CD4-positive, alpha-beta T cell treated with Interleukin-4 for 1 hour (primary cell): ENCODE data around the gene C11orf52.
"Not testable (repeated sequence)": the region's sequence is repeated elsewhere in the genome, so short reads cannot be mapped to it uniquely, and the experiment has no call there.

Experiments used
- DNase-seq, 2 donors: peaks; one replicate each; pipeline ENCODE4 v3.0.0-alpha.2; 2020 to 2022

The C11orf52 gene

DNA sequence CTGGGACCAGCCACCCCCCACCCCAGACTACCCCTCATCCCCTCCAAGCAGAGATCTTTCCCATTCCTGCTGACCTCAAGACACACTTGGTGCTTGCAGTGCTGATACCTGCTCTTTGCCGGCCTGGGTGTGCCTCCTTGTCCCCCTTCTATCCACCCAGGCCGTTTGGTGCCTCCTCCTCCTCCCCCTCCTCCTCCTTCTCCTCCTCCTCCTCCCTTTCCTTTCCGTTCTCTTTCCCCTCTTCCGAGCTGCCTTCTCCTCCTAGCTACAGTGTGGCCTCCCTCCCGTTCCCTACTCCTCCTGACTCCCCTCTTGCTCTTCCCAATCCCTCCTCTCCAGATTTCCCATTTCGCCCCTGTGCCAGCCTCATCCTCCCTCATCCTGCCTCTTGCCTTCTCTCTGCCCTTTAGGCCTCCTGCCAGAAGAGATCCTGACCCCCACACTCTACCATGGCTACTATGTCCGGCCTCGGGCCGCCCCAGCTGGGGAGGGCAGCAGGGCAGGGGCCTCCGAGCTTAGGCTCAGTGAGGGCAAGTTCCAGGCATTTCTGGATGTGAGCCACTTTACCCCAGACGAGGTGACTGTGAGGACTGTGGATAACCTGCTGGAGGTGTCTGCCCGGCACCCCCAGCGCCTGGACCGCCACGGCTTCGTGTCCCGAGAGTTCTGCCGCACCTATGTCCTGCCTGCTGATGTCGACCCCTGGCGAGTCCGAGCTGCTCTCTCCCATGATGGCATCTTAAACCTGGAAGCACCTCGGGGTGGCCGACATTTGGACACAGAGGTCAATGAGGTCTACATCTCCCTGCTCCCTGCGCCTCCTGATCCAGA, 5.5 kb upstream of the C11orf52 start:
- no peak for DNase-seq

DNA sequence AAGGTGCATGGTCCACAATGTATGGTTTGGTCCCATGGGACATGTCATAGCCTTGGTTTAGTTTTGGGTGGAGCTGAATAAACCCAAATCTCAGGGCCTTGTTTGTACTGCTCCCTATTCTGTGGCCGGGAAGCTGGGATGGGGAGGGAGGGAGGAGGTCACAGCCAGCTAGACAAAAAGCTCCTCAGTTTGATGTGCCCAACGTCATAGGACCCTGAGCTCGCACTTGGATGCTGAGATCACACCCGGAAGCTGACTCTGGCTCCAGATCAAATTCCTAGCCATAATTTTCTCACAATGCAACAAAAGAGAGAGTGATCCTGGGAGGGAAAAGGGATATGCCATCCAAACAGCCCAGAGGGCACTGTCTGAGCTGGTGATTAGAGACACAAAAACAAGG, 4.7 kb upstream of the C11orf52 start:
- no peak for DNase-seq

DNA sequence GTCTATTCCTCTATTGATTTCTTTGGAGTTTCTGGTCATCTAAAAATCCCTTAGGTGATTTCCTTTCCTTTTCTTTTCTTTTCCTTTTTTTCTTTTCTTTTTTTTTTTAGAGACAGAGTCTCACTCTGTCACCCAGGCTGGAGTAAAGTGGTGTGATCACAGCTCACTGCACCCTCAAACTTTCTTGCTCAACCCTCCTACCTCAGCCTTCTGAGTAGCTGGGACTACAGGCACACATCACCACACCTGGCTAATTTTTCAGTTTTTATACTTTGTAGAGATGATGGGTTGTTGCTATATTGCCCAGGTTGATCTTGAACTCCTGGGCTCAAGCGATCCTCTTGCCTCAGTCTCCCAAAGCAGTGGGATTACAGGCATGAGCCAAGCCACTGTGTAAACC, 1.9 kb upstream of the C11orf52 start:
- no peak for DNase-seq

DNA sequence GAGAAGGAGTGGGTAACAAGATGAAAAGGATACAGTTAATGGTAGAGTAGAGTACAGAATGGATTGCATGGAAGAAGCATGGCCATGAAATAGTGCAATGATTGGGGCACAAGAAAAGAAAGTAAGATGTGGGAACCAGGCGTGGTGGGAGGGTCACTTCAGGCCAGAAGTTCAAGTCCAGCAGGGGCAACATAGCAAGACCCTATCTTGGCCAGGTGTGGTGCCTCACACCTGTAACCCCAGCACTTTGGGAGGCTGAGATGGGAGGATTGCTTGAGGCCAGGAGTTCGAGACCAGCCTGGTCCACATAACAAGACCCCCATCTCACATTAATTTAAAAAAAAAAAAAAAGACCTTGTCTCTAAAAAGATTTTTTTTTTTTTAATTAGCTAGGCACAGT, 1.4 kb upstream of the C11orf52 start:
- DNase-seq: no peak

DNA sequence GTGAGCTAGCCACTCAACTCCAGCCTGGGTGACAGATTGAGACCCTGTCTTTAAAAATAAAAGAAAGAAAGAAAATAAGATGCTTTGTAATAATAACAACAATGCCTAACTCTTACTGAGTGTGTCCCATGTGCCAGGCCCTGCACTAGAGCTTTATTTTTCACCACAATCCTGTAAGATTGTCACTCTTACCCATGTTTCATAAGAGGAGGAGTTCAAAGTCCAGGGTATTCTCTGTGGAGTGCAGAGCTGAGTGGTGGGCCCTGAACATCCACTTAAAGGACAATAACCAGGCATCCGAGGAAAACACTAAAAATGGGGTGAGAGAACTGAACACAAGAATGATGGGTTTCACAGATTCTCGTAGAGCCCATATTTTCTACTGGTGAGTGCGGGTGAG, 925 bp upstream of the C11orf52 start:
- no peak for DNase-seq

DNA sequence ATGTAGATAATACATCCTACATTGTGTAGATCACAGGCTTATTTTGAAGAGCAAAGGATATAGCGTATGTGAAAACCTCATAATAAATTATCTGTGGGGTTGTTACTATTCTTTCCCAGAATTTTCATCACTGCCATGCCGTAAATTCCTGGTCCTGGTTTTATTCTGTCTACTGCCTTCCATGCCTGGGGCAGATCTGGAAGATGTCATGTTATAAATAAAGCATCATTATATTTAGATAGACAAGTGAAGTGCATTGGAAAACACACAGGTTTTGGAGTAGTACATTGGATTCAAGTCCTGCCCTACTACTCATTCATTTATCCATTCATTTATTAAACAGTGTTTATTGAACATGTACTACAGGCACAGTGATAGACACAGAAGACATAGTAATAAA, 2.2 kb downstream of the C11orf52 start:
- DNase-seq: no peak

DNA sequence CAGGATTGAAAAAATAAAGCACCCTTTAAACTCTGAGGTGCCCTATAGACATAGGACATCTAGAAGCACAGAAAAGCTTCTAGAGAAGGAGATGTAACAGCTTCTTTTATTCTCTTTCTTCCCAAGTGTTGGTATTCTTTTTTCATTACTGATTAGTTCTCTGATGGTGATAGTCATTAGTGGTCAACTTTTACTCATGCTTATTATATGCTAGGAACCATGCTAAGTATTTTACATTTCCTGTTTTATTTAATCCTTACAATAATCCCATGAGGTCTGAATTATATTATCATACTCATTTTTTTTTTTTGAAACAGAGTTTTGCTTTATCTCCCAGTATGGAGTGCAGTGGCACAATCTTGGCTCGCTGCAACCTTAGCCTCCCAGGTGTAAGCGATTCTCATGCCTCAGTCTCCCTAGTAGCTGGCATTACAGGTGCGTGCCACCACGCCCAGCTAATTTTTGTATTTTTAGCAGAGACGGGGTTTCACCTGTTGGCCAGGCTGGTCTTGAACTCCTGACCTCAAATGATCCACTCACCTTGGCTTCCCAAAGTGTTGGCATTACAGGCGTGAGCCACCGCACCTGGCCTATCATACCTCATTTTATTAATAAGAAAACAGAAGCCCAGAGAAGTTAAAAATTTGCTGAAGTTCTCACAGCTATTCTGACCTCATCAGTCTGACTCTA, 3.0 kb downstream of the C11orf52 start:
- DNase-seq: no peak

DNA sequence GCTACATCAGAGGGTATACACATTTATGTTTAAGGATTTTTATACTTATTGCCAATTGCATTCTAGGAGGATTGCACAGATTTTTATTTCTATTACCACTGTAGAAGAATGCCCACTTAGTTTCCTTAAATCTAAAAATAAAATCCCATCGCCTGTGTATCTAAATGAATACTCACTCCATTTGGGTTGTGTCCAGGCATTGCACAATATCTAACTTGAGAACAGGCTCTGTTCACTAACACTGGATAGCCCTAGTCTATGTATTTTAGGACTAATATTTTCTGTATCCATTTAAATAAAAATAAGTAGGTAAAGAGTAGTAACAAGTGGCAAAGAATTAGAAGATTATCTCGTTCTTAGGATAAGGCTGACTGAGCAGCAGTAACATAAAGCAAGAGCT, 4.1 kb downstream of the C11orf52 start:
- DNase-seq: no peak

DNA sequence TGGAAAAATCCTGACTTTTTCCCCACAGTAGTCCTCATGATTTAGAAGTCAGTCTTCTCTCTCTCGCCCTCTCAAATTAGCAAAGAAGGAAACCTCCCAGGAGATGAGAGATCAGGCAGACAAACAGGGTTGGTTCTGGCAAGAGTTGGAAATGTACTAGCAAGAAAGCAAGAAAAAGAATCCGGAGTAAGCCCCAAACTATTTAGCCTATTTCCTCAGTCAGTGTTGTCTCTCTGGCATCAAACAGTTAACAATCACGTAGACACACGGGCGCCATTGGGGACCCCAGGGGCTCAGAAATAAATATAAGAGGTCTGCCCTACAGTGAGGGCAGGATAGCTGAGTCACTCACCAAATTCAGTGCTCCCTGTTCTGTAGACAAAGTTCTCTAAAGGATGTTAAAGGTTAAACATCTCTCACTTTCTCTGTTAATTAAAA, 4.7 kb downstream of the C11orf52 start:
- DNase-seq: no peak

DNA sequence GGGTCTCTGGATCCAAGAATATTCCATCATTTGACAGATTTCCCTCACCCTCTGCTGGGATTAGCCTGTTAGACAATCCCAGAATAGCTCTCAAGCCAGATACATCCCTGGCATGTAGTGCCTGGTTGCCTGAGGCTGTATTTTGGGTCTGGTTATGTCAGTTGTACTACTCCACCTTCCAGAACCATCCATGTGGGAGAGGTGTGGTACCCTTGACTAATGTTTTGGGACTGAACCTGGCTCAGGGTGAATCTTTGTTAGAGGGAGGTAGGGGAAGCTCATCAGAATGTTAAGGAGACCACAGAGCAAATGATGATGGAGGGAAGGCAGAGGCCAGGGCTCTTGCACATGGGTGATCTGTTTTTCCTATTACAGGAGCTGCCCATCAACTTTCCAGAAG, 5.2 kb downstream of the C11orf52 start:
- DNase-seq: no peak

DNA sequence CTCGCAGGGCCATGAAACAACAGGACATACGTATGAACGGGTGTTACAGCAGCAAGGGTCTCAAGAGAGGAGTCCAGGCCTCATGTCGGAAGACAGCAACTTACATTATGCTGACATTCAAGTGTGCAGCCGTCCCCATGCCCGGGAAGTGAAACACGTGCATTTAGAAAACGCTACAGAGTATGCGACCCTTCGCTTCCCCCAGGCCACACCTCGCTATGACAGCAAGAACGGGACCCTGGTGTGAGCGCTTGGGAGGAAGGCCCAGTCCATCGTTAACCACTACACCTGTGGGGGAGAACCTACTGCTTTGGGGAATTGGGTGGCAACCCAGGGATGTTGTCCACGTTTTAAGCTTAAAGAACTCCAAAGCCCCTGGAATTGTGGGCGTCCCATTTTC, 7.2 kb downstream of the C11orf52 start:
- no peak for DNase-seq

DNA sequence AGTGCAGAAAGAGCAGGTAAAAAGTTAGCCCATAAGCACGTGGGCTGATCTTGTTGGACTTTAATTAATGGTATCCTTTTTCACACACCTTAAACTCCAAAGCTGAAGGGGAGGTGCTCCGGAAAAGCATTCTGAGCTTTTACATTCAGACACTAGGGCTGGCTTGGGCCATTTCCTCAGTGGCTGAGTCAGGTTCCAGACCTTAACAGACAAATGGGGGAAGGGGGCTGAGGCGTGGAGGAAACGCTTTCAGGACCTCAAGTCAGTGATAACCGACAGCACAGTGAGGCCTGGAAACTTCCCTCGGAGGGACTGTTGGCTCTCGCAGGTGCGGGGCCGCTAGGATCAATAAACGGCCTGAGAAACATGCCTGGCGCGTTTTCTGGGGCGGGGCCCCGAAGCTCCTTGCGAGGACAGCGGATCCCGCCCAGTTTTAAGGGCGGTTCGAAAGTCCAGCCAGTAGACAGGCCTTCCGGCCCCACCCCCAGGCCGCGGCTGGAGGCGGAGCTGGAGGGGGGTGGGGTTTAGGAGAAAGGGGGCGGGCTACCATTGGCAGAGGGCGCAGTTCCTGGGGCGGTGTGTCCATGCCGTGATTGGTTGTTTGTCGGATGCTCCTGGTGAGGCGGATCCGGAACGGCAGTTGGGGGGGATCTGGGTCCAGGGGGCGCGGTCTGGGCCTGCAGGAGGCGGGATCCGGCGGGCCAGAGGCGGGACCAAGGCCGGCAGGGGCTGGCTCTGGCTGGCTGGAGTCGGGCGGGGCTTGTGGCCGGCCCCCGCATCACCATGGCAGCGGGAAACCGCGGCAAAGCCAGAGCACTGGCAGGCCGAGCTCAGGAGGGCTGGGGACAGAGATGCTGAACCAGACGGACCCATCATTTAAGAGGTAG, 8.0 kb downstream of the C11orf52 start:
- DNase-seq: peak; percentile 97 to 98

DNA sequence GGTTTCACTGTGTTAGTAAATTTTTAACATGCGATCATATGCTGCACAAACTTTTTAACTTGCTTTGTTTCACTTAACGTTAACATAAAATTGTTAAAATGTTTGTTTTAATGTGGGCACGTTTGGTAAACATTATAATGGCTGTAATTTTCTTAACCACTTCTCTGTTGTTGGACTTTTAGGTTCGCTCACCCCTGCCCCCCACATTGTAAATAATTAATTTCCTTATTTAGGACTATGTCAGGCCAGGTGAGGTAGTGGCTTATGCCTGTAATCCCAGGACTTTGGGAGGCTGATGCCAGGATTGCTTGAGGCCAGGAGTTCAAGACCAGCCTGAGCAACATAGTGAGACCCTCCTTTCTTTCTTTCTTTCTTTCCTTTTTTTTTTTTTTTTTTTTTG, 11.8 kb downstream of the C11orf52 start:
- no peak for DNase-seq

DNA sequence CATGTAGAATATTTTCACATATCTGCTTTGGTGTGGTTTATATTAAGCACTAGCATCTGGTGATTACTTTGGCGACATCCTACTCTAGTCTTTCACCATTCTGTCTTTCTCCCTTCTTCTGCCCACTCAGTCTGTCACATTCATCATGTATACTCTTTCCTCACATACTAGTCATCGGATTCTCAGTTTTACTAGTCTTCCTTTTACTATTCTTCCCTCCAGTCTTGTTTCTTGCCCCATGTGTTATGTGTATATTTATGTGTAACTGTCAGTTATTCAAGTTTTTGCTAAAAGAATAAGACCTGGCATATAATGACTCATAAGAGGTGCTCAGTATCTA, 13.9 kb downstream of the C11orf52 start:
- no peak for DNase-seq

DNA sequence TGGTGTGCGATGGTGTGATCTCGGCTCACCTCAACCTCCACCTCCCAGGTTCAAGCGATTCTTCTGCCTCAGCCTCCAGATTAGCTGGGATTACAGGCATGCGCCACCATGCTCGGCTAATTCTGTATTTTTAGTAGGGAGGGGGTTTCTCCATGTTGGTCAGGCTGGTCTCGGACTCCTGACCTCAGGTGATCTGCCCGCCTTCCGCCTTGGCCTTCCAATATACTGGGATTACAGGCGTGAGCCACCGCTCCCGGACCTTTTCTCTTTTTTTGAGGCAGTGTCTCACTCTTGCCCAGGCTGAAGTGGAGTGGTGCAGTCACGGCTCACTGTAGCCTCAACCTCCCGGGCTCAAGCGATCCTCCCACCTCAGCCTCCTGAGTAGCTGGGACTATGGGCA, 14.5 kb downstream of the C11orf52 start:
- DNase-seq: not testable (repeated sequence)

DNA sequence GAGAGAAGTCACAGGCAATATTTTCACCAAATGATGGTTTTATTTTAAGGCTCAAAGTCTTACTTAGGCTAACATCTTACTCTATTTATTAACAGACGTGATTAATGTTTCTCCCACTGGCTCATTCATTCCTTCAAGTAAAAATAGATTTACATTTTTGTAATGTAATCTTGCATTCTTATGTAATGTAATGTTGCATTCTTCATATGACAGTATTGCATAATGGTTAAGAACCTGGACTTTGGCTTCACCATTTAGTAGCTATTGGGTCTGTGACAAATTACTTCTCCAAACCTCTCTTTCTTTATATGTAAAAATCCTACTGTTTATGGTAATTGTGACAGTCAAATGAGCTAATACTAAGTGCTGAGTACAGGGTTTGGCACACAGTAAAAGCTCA, 15.2 kb downstream of the C11orf52 start:
- no peak for DNase-seq

DNA sequence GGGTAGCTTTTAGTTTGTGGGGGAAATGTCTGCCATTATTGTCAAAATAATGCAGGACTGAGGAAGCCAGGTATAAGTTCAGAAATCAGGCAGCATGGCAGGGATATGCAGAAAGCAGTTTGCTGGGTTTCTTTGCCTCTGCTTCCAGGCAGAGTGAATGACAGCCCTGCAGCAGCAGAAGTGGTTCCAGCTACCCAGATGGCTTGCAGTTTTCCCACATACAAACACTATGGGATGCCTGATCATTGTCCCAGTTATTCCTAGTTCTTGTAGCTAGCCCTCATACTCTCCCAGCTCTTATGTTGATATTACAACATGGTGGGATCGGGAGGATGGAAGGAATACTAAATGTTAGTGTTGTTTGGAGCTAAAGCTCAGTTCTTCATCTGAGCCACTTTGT, 15.6 kb downstream of the C11orf52 start:
- no peak for DNase-seq

DNA sequence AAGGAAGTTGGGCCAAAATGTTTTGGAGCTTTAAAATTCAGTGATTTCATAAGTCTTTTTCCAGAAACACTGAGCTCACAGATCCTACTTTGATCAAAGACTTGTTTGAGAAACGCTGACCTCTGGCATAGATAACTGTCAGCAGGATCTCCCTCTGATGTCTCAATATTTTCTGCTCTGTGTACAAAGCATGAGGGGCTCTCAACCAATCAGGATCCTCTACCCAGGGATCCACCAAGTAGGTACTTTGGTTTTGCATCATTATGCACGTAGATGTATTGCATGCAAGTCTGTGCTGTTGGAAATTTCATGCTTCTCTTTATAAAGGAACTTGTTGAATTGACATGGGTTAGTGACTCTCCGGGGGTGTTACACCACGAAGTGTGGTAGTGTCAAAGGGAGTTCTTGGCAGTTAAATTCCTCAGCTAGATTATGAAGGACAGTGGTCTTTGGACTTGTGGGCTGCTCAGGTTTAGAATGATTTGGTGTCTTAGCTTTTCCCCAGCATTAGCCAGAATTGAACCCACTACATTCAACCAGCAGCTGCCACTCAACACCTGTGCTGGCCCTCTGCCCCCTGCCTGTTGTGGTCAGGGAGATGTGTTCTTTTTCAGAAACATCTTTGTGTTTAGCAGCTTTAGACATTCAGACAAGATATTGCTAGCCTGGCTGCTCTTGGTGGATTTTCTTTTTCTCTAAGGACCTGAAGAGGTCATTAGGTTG, 16.8 kb downstream of the C11orf52 start:
- DNase-seq: no peak

DNA sequence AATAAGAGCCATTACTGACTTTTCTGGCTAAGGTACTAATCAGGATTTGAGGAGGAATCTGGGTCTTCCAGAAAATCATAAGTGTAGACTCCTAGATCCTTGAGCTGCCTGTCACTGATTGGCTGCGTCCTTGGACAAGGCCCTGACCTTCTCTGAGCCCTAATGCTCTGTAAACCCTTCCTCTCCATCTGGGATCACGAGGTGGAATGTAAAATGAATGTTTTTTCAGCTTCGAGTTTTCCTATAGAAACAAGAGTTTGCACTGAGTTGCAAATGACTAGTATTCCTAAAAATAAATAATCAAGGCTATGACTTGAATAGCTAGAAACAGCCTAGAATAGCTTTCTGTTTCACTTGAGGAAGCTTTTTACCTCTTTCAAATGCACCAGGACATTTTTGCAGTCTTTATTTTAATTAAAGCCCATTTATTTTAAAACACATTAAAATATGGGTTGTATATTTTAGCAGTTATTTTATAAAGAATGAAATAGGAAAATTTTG, 17.4 kb downstream of the C11orf52 start:
- DNase-seq: no peak

DNA sequence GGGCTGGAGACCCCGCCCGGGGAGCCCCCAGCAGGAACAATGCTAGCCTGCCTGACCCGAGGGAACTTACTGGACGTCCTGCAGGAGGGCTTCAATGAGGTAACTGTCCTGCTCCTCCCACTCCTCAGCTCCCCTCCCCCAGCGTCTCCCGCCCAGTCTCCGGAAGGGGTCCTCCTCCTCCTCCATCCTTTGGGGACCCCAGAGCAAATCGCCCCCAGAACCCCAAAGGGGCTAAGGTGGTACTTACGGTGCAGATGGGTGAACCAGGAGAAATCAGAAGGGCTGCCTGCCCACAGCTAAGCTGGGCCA, 18.7 kb downstream of the C11orf52 start:
- no peak for DNase-seq

DNA sequence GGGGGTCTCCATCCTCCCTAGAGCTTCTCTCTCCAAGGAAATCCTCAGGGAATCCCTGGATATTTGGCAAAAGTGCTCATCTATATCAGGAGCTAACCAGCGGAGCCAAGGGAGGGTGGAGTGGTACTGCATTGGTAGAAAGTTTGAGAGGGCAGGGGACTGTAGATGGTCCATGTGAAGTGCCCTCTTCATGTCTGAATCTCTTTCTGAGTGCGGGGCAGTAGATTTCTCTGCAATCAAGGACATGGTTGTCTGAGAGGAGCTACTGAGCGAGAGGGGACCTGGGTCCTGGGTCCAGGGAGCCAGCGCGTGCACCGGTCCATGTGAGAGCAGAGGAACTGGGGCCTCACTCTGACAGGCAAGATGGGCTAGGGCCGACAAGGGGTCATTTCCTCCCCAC, 19.1 kb downstream of the C11orf52 start:
- no peak for DNase-seq

DNA sequence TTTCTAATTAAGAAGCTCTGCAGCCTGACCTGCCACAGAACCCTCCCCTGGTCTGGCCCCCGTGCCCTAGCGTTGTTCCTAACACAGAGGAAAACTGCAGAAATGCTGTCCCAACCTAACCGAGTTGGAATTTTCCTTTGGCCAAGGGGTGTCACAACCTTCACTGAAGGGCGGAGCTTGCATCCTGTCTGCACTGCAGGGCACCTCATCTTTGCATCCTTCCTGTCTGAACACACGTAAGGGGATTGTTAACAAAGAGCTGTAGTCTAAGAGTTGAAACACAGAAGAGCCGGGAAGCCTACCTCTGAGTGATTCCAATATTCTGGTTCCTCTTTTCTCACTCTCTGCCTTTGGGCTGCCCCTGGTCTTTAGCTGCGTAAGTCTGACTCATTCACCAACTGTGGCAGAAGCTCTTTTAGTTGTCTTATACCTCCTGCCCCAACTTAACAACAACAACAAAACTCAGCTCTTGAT, 20.0 kb downstream of the C11orf52 start:
- peak; percentile 36 to 41 for DNase-seq
